ENCODE data around the gene LBX1. TPM values are rescaled to one million over a fixed set of nuclear protein-coding genes. Genes with fewer than 3 reads are reported as not detected.

The LBX1 gene
- total and polyA plus RNA-seq, 5 experiments from 2014 or later, result not detected

DNA sequence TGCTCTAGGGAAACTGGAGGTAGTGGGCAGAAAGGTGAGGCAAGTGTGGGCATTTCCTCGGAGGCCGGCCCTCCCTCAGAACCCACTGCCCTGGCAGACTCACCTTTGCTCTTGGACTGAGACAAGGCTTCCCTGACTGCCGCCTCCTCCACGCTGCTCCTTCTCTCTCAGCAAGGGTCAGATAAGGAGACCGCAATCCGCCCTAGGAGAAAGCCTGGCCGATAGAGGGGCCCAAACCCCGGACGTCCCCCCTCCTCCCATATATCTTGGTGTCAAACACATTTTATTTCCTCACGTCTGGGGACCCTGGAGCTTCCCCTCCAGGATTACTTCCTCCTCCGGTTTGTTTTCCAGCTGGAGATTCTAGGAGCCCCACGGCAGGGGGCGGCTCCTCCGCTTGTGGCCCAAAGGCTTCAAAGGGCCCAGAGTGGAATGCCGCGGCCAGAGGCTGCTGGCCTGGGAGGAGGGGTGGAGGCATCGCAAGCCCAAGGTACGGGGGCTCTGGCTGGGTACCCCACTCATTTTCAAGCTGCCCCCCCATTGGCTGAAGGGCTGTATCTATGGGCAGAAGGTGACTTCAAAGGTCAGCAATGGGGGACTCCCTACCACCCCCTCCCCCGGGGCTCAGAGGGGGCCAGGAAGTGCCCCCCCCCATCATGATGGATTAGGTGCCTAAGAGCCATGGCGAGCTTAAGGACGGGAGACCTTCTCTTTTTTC, 31.7 kb upstream of the LBX1 start:
- peaks cover 0 to 2% (median under 1%) of the 10 kb centered on the region in 4 donors for H3K4me1 Mint-ChIP-seq
- POLR2A ChIA-PET, result no interaction called here
- H3K27ac Mint-ChIP-seq, result peak overlapping the region in 1 of 10 donors; percentile 24
- DNase-seq (no peak), ATAC-seq (no peak)
- H3K36me3 Mint-ChIP-seq, result peaks cover 0 to 5% (median 5%) of the 10 kb centered on the region in 3 donors
- peaks cover 0 to 11% (median 4%) of the 10 kb centered on the region in 9 donors for H3K9me3 Mint-ChIP-seq
- peaks cover 21 to 48% (median 33%) of the 10 kb centered on the region in 5 donors for H3K27me3 Mint-ChIP-seq
- H3K4me3 Mint-ChIP-seq, result no peak overlapping the region

- no peak overlapping the region for H3K4me3 Mint-ChIP-seq
- DNase-seq (no peak), ATAC-seq (no peak)
- H3K27ac Mint-ChIP-seq, result no peak overlapping the region
- H3K36me3 Mint-ChIP-seq, result peaks cover 0 to 5% (median 5%) of the 10 kb centered on the region in 3 donors
- peaks cover 27 to 61% (median 42%) of the 10 kb centered on the region in 5 donors for H3K27me3 Mint-ChIP-seq
- H3K9me3 Mint-ChIP-seq, result peaks cover 0 to 11% (median 4%) of the 10 kb centered on the region in 9 donors
- peaks cover 0 to 2% (median under 1%) of the 10 kb centered on the region in 4 donors for H3K4me1 Mint-ChIP-seq
- POLR2A ChIA-PET, result no interaction called here
Measured at GRCh38 chr10:101258179-101258885, 29.1 kb upstream of the LBX1 start.

GRCh38 chr10:101257491-101257890, 28.2 kb upstream of the LBX1 start:
- H3K27ac Mint-ChIP-seq, result no peak overlapping the region
- ATAC-seq (no peak), DNase-seq (no peak)
- peaks cover 0 to 5% (median 5%) of the 10 kb centered on the region in 3 donors for H3K36me3 Mint-ChIP-seq
- peaks cover 0 to 11% (median 4%) of the 10 kb centered on the region in 9 donors for H3K9me3 Mint-ChIP-seq
- no peak overlapping the region for H3K4me3 Mint-ChIP-seq
- peaks cover 27 to 58% (median 39%) of the 10 kb centered on the region in 5 donors for H3K27me3 Mint-ChIP-seq
- H3K4me1 Mint-ChIP-seq, result peaks cover 0 to 2% (median 0%) of the 10 kb centered on the region in 4 donors
- POLR2A ChIA-PET, result no interaction called here

DNA sequence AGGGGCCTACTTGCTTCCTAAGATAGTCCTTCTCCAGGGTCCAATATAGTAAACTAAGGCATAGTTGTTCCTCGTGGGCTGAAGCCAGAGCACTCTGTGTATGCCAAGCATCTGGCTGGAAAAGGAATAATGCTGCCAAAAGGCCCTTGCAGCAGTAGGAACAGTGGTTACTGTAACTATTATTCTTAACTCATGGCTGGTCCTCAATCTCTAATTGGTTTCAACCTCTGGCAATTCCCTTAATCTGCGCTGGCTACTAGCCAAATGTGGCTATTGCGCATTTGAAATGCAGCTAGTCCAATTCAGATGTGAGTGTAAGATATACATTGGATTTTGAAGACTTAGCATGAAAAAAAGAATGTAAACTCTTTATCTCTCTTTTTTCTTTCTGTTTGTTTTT, 27.8 kb upstream of the LBX1 start:
- Mint-ChIP-seq H3K36me3 (peaks cover 0 to 5% (median 5%) of the 10 kb centered on the region in 3 donors), H3K9me3 (peaks cover 0 to 11% (median 4%) of the 10 kb centered on the region in 9 donors), H3K27me3 (peaks cover 26 to 54% (median 35%) of the 10 kb centered on the region in 5 donors), H3K4me3 (no peak overlapping the region), H3K27ac (no peak overlapping the region), H3K4me1 (peaks cover 0 to 2% (median 0%) of the 10 kb centered on the region in 4 donors)
- no peak for DNase-seq
- POLR2A ChIA-PET, result no interaction called here
- no peak for ATAC-seq

- DNase-seq (no peak), ATAC-seq (no peak)
- Mint-ChIP-seq H3K9me3 (peaks cover 0 to 11% (median 4%) of the 10 kb centered on the region in 9 donors), H3K27ac (no peak overlapping the region), H3K36me3 (peaks cover 0 to 5% (median 5%) of the 10 kb centered on the region in 3 donors), H3K4me1 (peaks cover 0 to 2% (median 0%) of the 10 kb centered on the region in 4 donors), H3K4me3 (no peak overlapping the region), H3K27me3 (peaks cover 23 to 47% (median 34%) of the 10 kb centered on the region in 5 donors)
- POLR2A ChIA-PET, result no interaction called here
Measured at GRCh38 chr10:101256387-101256786, 27.1 kb upstream of the LBX1 start.

DNA sequence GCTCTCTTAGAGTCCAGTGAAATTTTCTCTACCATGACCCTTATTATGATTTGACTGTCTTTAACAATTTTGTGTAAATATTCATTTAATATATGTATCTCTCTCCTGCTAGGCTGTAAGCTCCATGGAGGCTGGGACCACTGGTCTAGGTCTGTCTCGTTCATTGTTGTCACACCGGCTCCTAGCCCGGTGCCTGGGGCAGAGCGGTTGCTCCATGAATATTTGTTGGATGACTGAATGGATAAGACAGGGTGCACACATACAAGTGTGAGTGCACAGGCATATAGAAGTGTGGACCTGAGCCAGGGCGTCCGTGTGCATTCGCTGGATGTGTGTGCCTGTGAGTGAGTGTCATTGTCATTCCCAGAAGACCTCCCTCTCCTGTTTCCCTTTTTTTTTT, 20.9 kb upstream of the LBX1 start:
- H3K4me3 Mint-ChIP-seq, result no peak overlapping the region
- no peaks in the 10 kb centered on the region for H3K36me3 Mint-ChIP-seq
- POLR2A ChIA-PET, result no interaction called here
- H3K4me1 Mint-ChIP-seq, result no peaks in the 10 kb centered on the region
- no peak for ATAC-seq
- no peak for DNase-seq
- peaks cover 35 to 55% (median 52%) of the 10 kb centered on the region in 5 donors for H3K27me3 Mint-ChIP-seq
- H3K9me3 Mint-ChIP-seq, result no peaks in the 10 kb centered on the region
- no peak overlapping the region for H3K27ac Mint-ChIP-seq

DNA sequence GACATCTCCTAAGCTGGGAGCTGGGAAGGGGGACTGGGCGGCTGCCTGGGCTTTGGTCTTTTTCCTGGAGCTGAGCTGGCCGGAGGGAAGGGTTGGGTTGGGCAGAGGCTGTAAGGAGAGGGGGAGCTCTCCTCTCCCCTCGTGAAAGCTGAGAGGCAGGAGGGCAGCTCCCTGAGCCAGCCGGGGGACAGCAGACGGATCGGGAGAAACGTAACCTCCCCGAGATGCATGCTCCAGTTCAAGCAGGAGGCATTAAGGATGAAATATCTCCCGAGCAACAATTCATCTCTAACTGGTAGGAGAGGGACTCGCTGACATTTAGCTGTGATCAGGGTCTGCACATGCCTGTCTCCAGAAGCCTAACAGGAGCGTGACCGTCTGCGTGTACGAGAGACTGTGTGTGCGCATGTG, 19.9 kb upstream of the LBX1 start:
- H3K27ac Mint-ChIP-seq, result no peak overlapping the region
- peaks cover 33 to 55% (median 52%) of the 10 kb centered on the region in 5 donors for H3K27me3 Mint-ChIP-seq
- H3K36me3 Mint-ChIP-seq, result no peaks in the 10 kb centered on the region
- DNase-seq (no peak), ATAC-seq (no peak)
- no peak overlapping the region for H3K4me3 Mint-ChIP-seq
- H3K4me1 Mint-ChIP-seq, result no peaks in the 10 kb centered on the region
- POLR2A ChIA-PET, result no interaction called here
- H3K9me3 Mint-ChIP-seq, result no peaks in the 10 kb centered on the region

DNA sequence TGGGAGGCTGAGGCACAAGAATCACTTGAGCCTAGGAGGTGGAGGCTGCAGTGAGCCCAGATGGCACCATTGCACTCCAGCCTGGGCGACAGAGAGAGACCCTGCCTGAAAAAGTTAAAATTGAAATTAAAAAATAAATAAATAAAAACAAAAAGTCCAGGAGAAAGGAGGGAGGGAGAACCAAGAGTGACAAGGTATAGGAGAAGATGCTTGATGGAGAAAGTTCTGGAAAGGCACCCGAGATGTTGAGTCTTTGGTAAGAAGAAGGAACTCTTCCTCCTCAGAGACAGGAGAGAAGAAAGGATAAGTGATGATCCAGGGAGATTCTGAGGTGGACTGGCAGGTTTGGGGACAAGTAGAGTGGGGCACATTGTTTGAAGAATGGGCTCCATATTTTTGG, 17.4 kb upstream of the LBX1 start:
- no peak for DNase-seq
- Mint-ChIP-seq H3K4me3 (no peak overlapping the region), H3K36me3 (no peaks in the 10 kb centered on the region), H3K4me1 (no peaks in the 10 kb centered on the region), H3K27me3 (peaks cover 34 to 64% (median 56%) of the 10 kb centered on the region in 5 donors), H3K9me3 (no peaks in the 10 kb centered on the region), H3K27ac (no peak overlapping the region)
- POLR2A ChIA-PET, result no interaction called here
- ATAC-seq, result no peak

- H3K9me3 Mint-ChIP-seq, result no peaks in the 10 kb centered on the region
- H3K4me3 Mint-ChIP-seq, result no peak overlapping the region
- no peaks in the 10 kb centered on the region for H3K4me1 Mint-ChIP-seq
- peaks cover 34 to 70% (median 64%) of the 10 kb centered on the region in 5 donors for H3K27me3 Mint-ChIP-seq
- H3K27ac Mint-ChIP-seq, result no peak overlapping the region
- POLR2A ChIA-PET, result no interaction called here
- no peaks in the 10 kb centered on the region for H3K36me3 Mint-ChIP-seq
- DNase-seq (no peak), ATAC-seq (no peak)
Measured at GRCh38 chr10:101244321-101245050, 15.2 kb upstream of the LBX1 start.

GRCh38 chr10:101241840-101242707, 12.8 kb upstream of the LBX1 start:
- Mint-ChIP-seq H3K36me3 (peaks cover 0 to under 1% (median 0%) of the 10 kb centered on the region in 3 donors), H3K4me1 (peaks cover 6 to 11% (median 7%) of the 10 kb centered on the region in 4 donors), H3K27ac (no peak overlapping the region), H3K4me3 (no peak overlapping the region), H3K27me3 (peaks cover 37 to 85% (median 71%) of the 10 kb centered on the region in 5 donors), H3K9me3 (no peaks in the 10 kb centered on the region)
- no peak for ATAC-seq
- DNase-seq, result no peak
- POLR2A ChIA-PET, result no interaction called here

GRCh38 chr10:101238732-101239105, 9.5 kb upstream of the LBX1 start:
- H3K27ac Mint-ChIP-seq, result no peak overlapping the region
- H3K36me3 Mint-ChIP-seq, result peaks cover 0 to 2% (median 0%) of the 10 kb centered on the region in 3 donors
- H3K9me3 Mint-ChIP-seq, result no peaks in the 10 kb centered on the region
- peak; percentile 69 to 70 for ATAC-seq
- no peak overlapping the region for H3K4me3 Mint-ChIP-seq
- peaks cover 38 to 85% (median 65%) of the 10 kb centered on the region in 5 donors for H3K27me3 Mint-ChIP-seq
- POLR2A ChIA-PET, result interaction anchor here (0.6 kb wide), 1 partner anchor 815 kb away, joined by 3 read pairs; no protein-coding TSS in a partner anchor
- H3K4me1 Mint-ChIP-seq, result peaks cover 8 to 21% (median 13%) of the 10 kb centered on the region in 4 donors
- no peak for DNase-seq
